ENCODE results near the gene WARS2. TPM values are rescaled to one million over a fixed set of nuclear protein-coding genes. Genes with fewer than 3 reads are reported as not detected.

Gene WARS2
- total and polyA plus RNA-seq, 2 of the 8 experiments (the other 6 are each of a cell fraction or from before 2014, with no cell fraction given) = 4.3 to 12.9 TPM

DNA sequence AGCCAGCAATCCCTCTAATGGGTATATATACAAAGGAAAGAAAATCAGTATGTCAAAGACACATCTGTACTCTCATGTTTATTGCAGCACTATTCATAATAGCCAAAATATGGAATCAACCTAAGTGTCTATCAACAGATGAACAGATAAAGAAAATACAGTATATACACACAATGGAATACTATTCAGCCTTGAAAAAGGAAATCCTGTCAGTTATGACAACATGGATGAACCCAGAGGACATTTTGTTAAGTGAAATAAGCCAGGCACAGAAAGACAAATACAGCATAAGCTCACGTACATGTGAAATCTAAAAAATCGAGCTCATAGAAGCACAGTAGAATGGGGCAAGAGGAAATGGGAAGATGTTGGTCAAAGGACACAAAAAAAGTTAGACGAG, 69.1 kb downstream of the WARS2 start (continued):
- TF ChIP-seq, protein P1, sequence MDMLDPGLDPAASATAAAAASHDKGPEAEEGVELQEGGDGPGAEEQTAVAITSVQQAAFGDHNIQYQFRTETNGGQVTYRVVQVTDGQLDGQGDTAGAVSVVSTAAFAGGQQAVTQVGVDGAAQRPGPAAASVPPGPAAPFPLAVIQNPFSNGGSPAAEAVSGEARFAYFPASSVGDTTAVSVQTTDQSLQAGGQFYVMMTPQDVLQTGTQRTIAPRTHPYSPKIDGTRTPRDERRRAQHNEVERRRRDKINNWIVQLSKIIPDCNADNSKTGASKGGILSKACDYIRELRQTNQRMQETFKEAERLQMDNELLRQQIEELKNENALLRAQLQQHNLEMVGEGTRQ (IDR thresholded peaks at IDR 0.05; ENCODE audit: low read length) = no peak
- TF ChIP-seq CHD2 (IDR thresholded peaks at IDR 0.05; ENCODE audit: low read length) (no peak), SIRT6 (IDR thresholded peaks at IDR 0.05; ENCODE audit: low read length) (no peak), SP1 (IDR thresholded peaks at IDR 0.05; ENCODE audit: low read depth, low read length) (no peak), BCL11A (IDR thresholded peaks at IDR 0.05; ENCODE audit: low read depth in 2 of 2, low read length in 2 of 2) (no peak)

Measured in H1 (cell line).